Body of pancreas (tissue), 4 donors: ENCODE results near the gene PIERCE2. TPM values are rescaled to one million over a fixed set of nuclear protein-coding genes. Genes with fewer than 3 reads are reported as not detected.
"Not testable (repeated sequence)": the region's sequence is repeated elsewhere in the genome, so short reads cannot be mapped to it uniquely, and the experiment has no call there.

Source experiments
- ATAC-seq: fragments of 150-250 bp; one replicate; pipeline ENCODE4 v1.9.1; 2016
- DNase-seq, 4 donors: peaks; one replicate each; pipeline ENCODE4 v3.0.0-alpha.2; 2019
- H3K27ac ChIP-seq, 4 donors: fragments of 200-600 bp; sonication (generic); 1 replicate in 3 of 4; 2 replicates in 1 of 4; pipeline versions ENCODE4 v1.5.1 to v1.6.1; 2016 to 2019; ENCODE audit warnings: mild to moderate bottlenecking in 1 of 4, mixed read lengths in 1 of 4, moderate library complexity in 1 of 4
- H3K27me3 ChIP-seq, 2 donors: fragments of 200-600 bp; sonication (generic); one replicate each; pipeline ENCODE4 v1.6.0; 2016; ENCODE audit warnings: mild to moderate bottlenecking in 1 of 2
- H3K36me3 ChIP-seq, 2 donors: fragments of 200-600 bp; sonication (generic); replicated peaks in 1 of 2; 2 replicates each; pipeline ENCODE4 v1.5.1; 2016; ENCODE audit warnings: low read depth in 2 of 2; ENCODE audit not compliant: insufficient read depth in 1 of 2
- H3K4me1 ChIP-seq: fragments of 200-600 bp; sonication (generic); one replicate; pipeline ENCODE4 v1.6.0; 2016
- H3K4me3 ChIP-seq, 2 donors: fragments of 200-600 bp; sonication (generic); 1 replicate in 1 of 2; 2 replicates in 1 of 2; pipeline ENCODE4 v1.5.1; 2016 to 2019
- H3K9me3 ChIP-seq, 3 donors: fragments of 200-600 bp; sonication (generic); 1 replicate in 2 of 3; 2 replicates in 1 of 3; pipeline ENCODE4 v1.5.1; 2016
- CTCF ChIP-seq, 7 experiments: fragments of 450-650 bp in 4 of 7; fragments of 200-600 bp in 3 of 7; sonication (generic) in 3 of 7; IDR thresholded peaks; one replicate each; pipeline ENCODE4 v1.5.1; 2016 to 2019; ENCODE audit warnings: antibody characterized with exemption in 7 of 7
- POLR2A ChIP-seq, 3 donors: fragments of 450-650 bp; IDR thresholded peaks; one replicate each; pipeline ENCODE4 v1.6.1; 2016; ENCODE audit warnings: antibody characterized with exemption in 3 of 3, mild to moderate bottlenecking in 2 of 3
- WGBS, 2 donors: methylation state at CpG; one replicate each; pipeline ENCODE4 v1.1.5; 2017; 5-methylcytosine and 5-hydroxymethylcytosine counted together
- intact Hi-C: fragments of 100-400 bp; cut with DNase I; formaldehyde crosslinking; loops from one replicate; pipeline ENCODE4 v1.15.1; 2023
- total RNA-seq, 2 donors: library from RNA; depleted of rRNA; stranded (reverse); fragments of >200 nt; gene quantifications; one replicate each; pipeline ENCODE4 v1.1.0, GENCODE V29; 2016

Gene PIERCE2
- total RNA-seq, 2 donors from 2014 or later: 2.0 to 2.1 TPM

- peaks cover 56% of the 10 kb centered on the region for H3K4me1 ChIP-seq
- H3K27ac ChIP-seq: peak overlapping the region in 1 of 4 donors; percentile 54
- intact Hi-C loops: no loop called here
- H3K4me3 ChIP-seq: no peak overlapping the region
- no peak for DNase-seq
- H3K36me3 ChIP-seq: no peaks in the 10 kb centered on the region
- no peak for TF ChIP-seq CTCF (IDR thresholded peaks at IDR 0.05)
- no peak for TF ChIP-seq POLR2A (IDR thresholded peaks at IDR 0.05)
- H3K27me3 ChIP-seq: no peaks in the 10 kb centered on the region
- no peaks in the 10 kb centered on the region for H3K9me3 ChIP-seq
- ATAC-seq: no peak
Measured at GRCh38 chr15:55402707-55403106, 5.6 kb upstream of the PIERCE2 start.

- no peaks in the 10 kb centered on the region for H3K36me3 ChIP-seq
- TF ChIP-seq POLR2A (IDR thresholded peaks at IDR 0.05) (no peak), CTCF (IDR thresholded peaks at IDR 0.05) (no peak)
- no peaks in the 10 kb centered on the region for H3K9me3 ChIP-seq
- peaks cover 56% of the 10 kb centered on the region for H3K4me1 ChIP-seq
- intact Hi-C loops: no loop called here
- peak overlapping the region in 2 of 4 donors; percentile 13 to 54 for H3K27ac ChIP-seq
- ATAC-seq (no peak), DNase-seq (no peak)
- no peak overlapping the region for H3K4me3 ChIP-seq
- H3K27me3 ChIP-seq: no peaks in the 10 kb centered on the region
Measured at GRCh38 chr15:55403531-55403930, 4.8 kb upstream of the PIERCE2 start.

GRCh38 chr15:55407498-55408011, 740 bp upstream of the PIERCE2 start:
- 1 to 8% methylated on average over 9 to 20 of the region's 20 CpGs for WGBS, 2 donors
- peaks cover 49% of the 10 kb centered on the region for H3K4me1 ChIP-seq
- H3K27me3 ChIP-seq: no peaks in the 10 kb centered on the region
- H3K4me3 ChIP-seq: peak overlapping the region; percentile 53 to 81
- H3K27ac ChIP-seq: peak overlapping the region; percentile 92 to 99 (median 92)
- no peaks in the 10 kb centered on the region for H3K9me3 ChIP-seq
- intact Hi-C loops: no loop called here
- no peaks in the 10 kb centered on the region for H3K36me3 ChIP-seq
- TF ChIP-seq POLR2A (IDR thresholded peaks at IDR 0.05) (no peak), CTCF (IDR thresholded peaks at IDR 0.05) (no peak)
- peak in 1 of 4 donors; percentile 55 for DNase-seq
- ATAC-seq: peak; percentile 12

- Histone ChIP-seq H3K4me3 (peak overlapping the region in 1 of 2 donors; percentile 53), H3K4me1 (peaks cover 35% of the 10 kb centered on the region), H3K27ac (peak overlapping the region; percentile 71 to 99 (median 92))
- ATAC-seq, H3K27me3 ChIP-seq, H3K9me3 ChIP-seq, intact Hi-C loops, DNase-seq, H3K36me3 ChIP-seq: not testable (repeated sequence)
- WGBS, 2 donors: 42 to 43% methylated on average over 14 of the region's 14 CpGs
Measured at GRCh38 chr15:55408976-55409375, 681 bp downstream of the PIERCE2 start.

- H3K4me3 ChIP-seq, H3K4me1 ChIP-seq, H3K27ac ChIP-seq, DNase-seq, H3K27me3 ChIP-seq, H3K36me3 ChIP-seq, intact Hi-C loops, ATAC-seq, H3K9me3 ChIP-seq: not testable (repeated sequence)
- 85 to 87% methylated on average over 8 of the region's 8 CpGs for WGBS, 2 donors
Measured at GRCh38 chr15:55417678-55418077, 9.4 kb downstream of the PIERCE2 start.

GRCh38 chr15:55420171-55420866, 12.0 kb downstream of the PIERCE2 start:
- no peak for ATAC-seq
- no peaks in the 10 kb centered on the region for H3K36me3 ChIP-seq
- no peak for DNase-seq
- intact Hi-C loops: no loop called here
- no peak overlapping the region for H3K27ac ChIP-seq
- no peaks in the 10 kb centered on the region for H3K4me1 ChIP-seq
- no peaks in the 10 kb centered on the region for H3K27me3 ChIP-seq
- H3K9me3 ChIP-seq: no peaks in the 10 kb centered on the region
- TF ChIP-seq CTCF (IDR thresholded peaks at IDR 0.05) (no peak), POLR2A (IDR thresholded peaks at IDR 0.05) (no peak)
- H3K4me3 ChIP-seq: no peak overlapping the region
